Measurements from ENCODE around the gene PAGE4. TPM values are rescaled to one million over a fixed set of nuclear protein-coding genes. Genes with fewer than 3 reads are reported as not detected.

The PAGE4 gene
- total RNA-seq, 2 experiments from 2014 or later = not detected

GRCh38 chrX:49812177-49812576, 16.9 kb upstream of the PAGE4 start:
- intact Hi-C loops (cut with DNase I, micrococcal nuclease) = no loop called here
- H3K4me3 ChIP-seq (ENCODE audit: low read length) = no peak overlapping the region
- H3K27me3 ChIP-seq (ENCODE audit: control insufficient read depth in 1 of 2, insufficient read depth in 2 of 2, low read length in 2 of 2) = no peaks in the 10 kb centered on the region
- ATAC-seq (ENCODE audit: poor library complexity) (no peak), DNase-seq (no peak)
- Mint-ChIP-seq H3K9me3 (no peaks in the 10 kb centered on the region), H3K27me3 (peaks cover 14% of the 10 kb centered on the region), H3K4me1 (ENCODE audit: low read depth) (no peaks in the 10 kb centered on the region), H3K27ac (no peak overlapping the region), H3K4me3 (no peak overlapping the region), H3K36me3 (ENCODE audit: low read depth) (no peaks in the 10 kb centered on the region)
- H3K9me3 ChIP-seq (ENCODE audit: control insufficient read depth in 1 of 2, insufficient read depth in 1 of 2, low read length in 2 of 2) = no peaks in the 10 kb centered on the region
- POLR2A ChIA-PET = no interaction called here
- CTCF ChIA-PET = no interaction called here
- no peaks in the 10 kb centered on the region for H3K4me1 ChIP-seq (ENCODE audit: insufficient read depth, low read length)
- no peak overlapping the region for H3K27ac ChIP-seq (ENCODE audit: low read depth in 1 of 2, low read length in 2 of 2)
- TF ChIP-seq CTCF (IDR thresholded peaks at IDR 0.05) = no peak
- no peaks in the 10 kb centered on the region for H3K36me3 ChIP-seq (ENCODE audit: insufficient read depth, low read length)

- H3K4me1 ChIP-seq (ENCODE audit: insufficient read depth, low read length) = no peaks in the 10 kb centered on the region
- no peaks in the 10 kb centered on the region for H3K9me3 Mint-ChIP-seq
- intact Hi-C loops (cut with DNase I, micrococcal nuclease) = no loop called here
- ATAC-seq (ENCODE audit: poor library complexity) (no peak), DNase-seq (no peak)
- H3K4me3 ChIP-seq (ENCODE audit: low read length) = no peak overlapping the region
- ChIA-PET POLR2A (no interaction called here), CTCF (no interaction called here)
- no peaks in the 10 kb centered on the region for H3K27me3 ChIP-seq (ENCODE audit: control insufficient read depth in 1 of 2, insufficient read depth in 2 of 2, low read length in 2 of 2)
- no peaks in the 10 kb centered on the region for H3K36me3 ChIP-seq (ENCODE audit: insufficient read depth, low read length)
- no peaks in the 10 kb centered on the region for H3K9me3 ChIP-seq (ENCODE audit: control insufficient read depth in 1 of 2, insufficient read depth in 1 of 2, low read length in 2 of 2)
- no peaks in the 10 kb centered on the region for H3K36me3 Mint-ChIP-seq (ENCODE audit: low read depth)
- no peak overlapping the region for H3K27ac ChIP-seq (ENCODE audit: low read depth in 1 of 2, low read length in 2 of 2)
- H3K4me1 Mint-ChIP-seq (ENCODE audit: low read depth) = no peaks in the 10 kb centered on the region
- no peak overlapping the region for H3K27ac Mint-ChIP-seq
- TF ChIP-seq CTCF (IDR thresholded peaks at IDR 0.05) = no peak
- H3K27me3 Mint-ChIP-seq = no peaks in the 10 kb centered on the region
- no peak overlapping the region for H3K4me3 Mint-ChIP-seq
Observed at GRCh38 chrX:49816435-49816834, 12.7 kb upstream of the PAGE4 start.

- H3K9me3 ChIP-seq (ENCODE audit: control insufficient read depth in 1 of 2, insufficient read depth in 1 of 2, low read length in 2 of 2) = no peaks in the 10 kb centered on the region
- H3K4me3 Mint-ChIP-seq = no peak overlapping the region
- ATAC-seq (ENCODE audit: poor library complexity) (no peak), DNase-seq (peak in 2 of 14 experiments; percentile 15 to 23)
- no peaks in the 10 kb centered on the region for H3K36me3 Mint-ChIP-seq (ENCODE audit: low read depth)
- no peaks in the 10 kb centered on the region for H3K36me3 ChIP-seq (ENCODE audit: insufficient read depth, low read length)
- H3K27ac Mint-ChIP-seq = no peak overlapping the region
- no peaks in the 10 kb centered on the region for H3K4me1 Mint-ChIP-seq (ENCODE audit: low read depth)
- no peak for TF ChIP-seq CTCF (IDR thresholded peaks at IDR 0.05)
- POLR2A ChIA-PET = no interaction called here
- H3K27me3 ChIP-seq (ENCODE audit: control insufficient read depth in 1 of 2, insufficient read depth in 2 of 2, low read length in 2 of 2) = no peaks in the 10 kb centered on the region
- H3K4me1 ChIP-seq (ENCODE audit: insufficient read depth, low read length) = no peaks in the 10 kb centered on the region
- no peaks in the 10 kb centered on the region for H3K9me3 Mint-ChIP-seq
- no peaks in the 10 kb centered on the region for H3K27me3 Mint-ChIP-seq
- no peak overlapping the region for H3K4me3 ChIP-seq (ENCODE audit: low read length)
- H3K27ac ChIP-seq (ENCODE audit: low read depth in 1 of 2, low read length in 2 of 2) = no peak overlapping the region
- intact Hi-C loops (cut with DNase I, micrococcal nuclease) = no loop called here
- CTCF ChIA-PET = interaction anchor here (1.0 kb wide), 1 partner anchor 41 kb away, joined by 3 read pairs; the partner anchor contains the start of gene USP27X
Observed at GRCh38 chrX:49838374-49838773, 9.3 kb downstream of the PAGE4 start.

All from CD4-positive, alpha-beta T cell (primary cell).